ENCODE results near the gene MRPL53.

- TF ChIP-seq CTCF (IDR thresholded peaks at IDR 0.05) (no peak), EP300 (IDR thresholded peaks at IDR 0.05) (no peak)
These were observed 36.2 kb downstream of the MRPL53 start for GRCh38 chr2:74436111-74436805.

Data from esophagus muscularis mucosa (tissue), 3 donors.